Measurements from ENCODE around the gene RAG2. TPM values are rescaled to one million over a fixed set of nuclear protein-coding genes. Genes with fewer than 3 reads are reported as not detected.
"Not testable (repeated sequence)": the region's sequence is repeated elsewhere in the genome, so short reads cannot be mapped to it uniquely, and the experiment has no call there.

Gene RAG2
- total RNA-seq, 1 experiment from 2014 or later = 0.10 TPM

DNA sequence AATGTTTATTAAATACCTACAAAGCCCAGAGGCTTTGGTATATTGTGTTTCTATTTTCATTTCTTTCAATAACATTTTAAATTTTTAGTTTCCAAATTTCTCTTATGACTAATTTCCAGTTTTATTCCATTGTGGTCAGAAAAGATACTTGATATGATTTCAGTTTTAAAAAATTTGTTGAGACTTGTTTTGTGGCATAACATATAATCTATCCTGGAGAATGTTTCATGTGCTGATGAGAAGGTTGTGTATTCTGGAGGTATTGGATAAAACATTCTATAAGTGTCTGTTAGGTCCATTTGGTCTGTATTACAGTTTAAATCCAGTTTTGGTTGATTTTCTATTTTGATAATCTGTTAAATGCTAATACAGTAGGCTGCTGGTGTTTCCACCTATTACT is 40.0 kb downstream of the RAG2 start:
- in situ Hi-C loops (cut with HindIII; ENCODE audit: low pct_unique_long_range_greater_than_20kb, low sequenced_read_pairs) = no loop called here
- no peak overlapping the region for H3K27ac ChIP-seq (ENCODE audit: low read length)
- H3K4me1 ChIP-seq (ENCODE audit: control insufficient read depth, insufficient read depth, low read length) = no peaks in the 10 kb centered on the region
- BruUV-seq (replicated peaks) = no TSS peak
- intact Hi-C loops (cut with micrococcal nuclease; ENCODE audit: unreplicated experiment) = no loop called here
- H3K27me3 ChIP-seq (ENCODE audit: control insufficient read depth, insufficient read depth, low read length) = no peaks in the 10 kb centered on the region
- ChIA-PET POLR2A (no interaction called here), CTCF (no interaction called here)
- no peak overlapping the region for H3K4me3 ChIP-seq (ENCODE audit: low read depth in 2 of 2, low read length in 2 of 2)
- DNase-seq (ENCODE audit: low read depth, low spot score) (no peak), ATAC-seq (no peak)
- H3K36me3 ChIP-seq (ENCODE audit: control insufficient read depth, insufficient read depth, low read length) = no peaks in the 10 kb centered on the region
- no peak for TF ChIP-seq POLR2AphosphoS5 (IDR thresholded peaks at IDR 0.05; ENCODE audit: low read depth, low read length)
- no peak for TF ChIP-seq REST (IDR thresholded peaks at IDR 0.05; ENCODE audit: insufficient read depth in 1 of 2, low read depth in 2 of 2, low read length in 1 of 2)
- no peak for TF ChIP-seq CTCF (IDR thresholded peaks at IDR 0.05)
- TF ChIP-seq TCF7L2 (IDR thresholded peaks at IDR 0.05; ENCODE audit: low read depth, low read length) = no peak
- no peak for TF ChIP-seq SIN3A (IDR thresholded peaks at IDR 0.05; ENCODE audit: borderline replicate concordance, insufficient read depth, low read depth, low read length)
- H3K9me3 ChIP-seq (ENCODE audit: control insufficient read depth, insufficient read depth, low read depth, low read length) = no peaks in the 10 kb centered on the region

GRCh38 chr11:36557390-36557789 is 40.6 kb downstream of the RAG2 start:
- not testable (repeated sequence) for BruUV-seq (replicated peaks); H3K27ac ChIP-seq (ENCODE audit: low read length)

GRCh38 chr11:36550385-36551115 is 47.5 kb downstream of the RAG2 start:
- BruUV-seq (replicated peaks) = no TSS peak
- Histone ChIP-seq H3K36me3 (ENCODE audit: control insufficient read depth, insufficient read depth, low read length) (no peaks in the 10 kb centered on the region), H3K4me3 (ENCODE audit: low read depth in 2 of 2, low read length in 2 of 2) (no peak overlapping the region), H3K4me1 (ENCODE audit: control insufficient read depth, insufficient read depth, low read length) (no peaks in the 10 kb centered on the region), H3K9me3 (ENCODE audit: control insufficient read depth, insufficient read depth, low read depth, low read length) (no peaks in the 10 kb centered on the region), H3K27me3 (ENCODE audit: control insufficient read depth, insufficient read depth, low read length) (no peaks in the 10 kb centered on the region), H3K27ac (ENCODE audit: low read length) (no peak overlapping the region)
- in situ Hi-C loops (cut with HindIII; ENCODE audit: low pct_unique_long_range_greater_than_20kb, low sequenced_read_pairs) (no loop called here), intact Hi-C loops (cut with micrococcal nuclease; ENCODE audit: unreplicated experiment) (no loop called here)
- no peak for TF ChIP-seq POLR2AphosphoS5 (IDR thresholded peaks at IDR 0.05; ENCODE audit: low read depth, low read length)
- TF ChIP-seq REST (IDR thresholded peaks at IDR 0.05; ENCODE audit: insufficient read depth in 1 of 2, low read depth in 2 of 2, low read length in 1 of 2) = no peak
- no peak for TF ChIP-seq TCF7L2 (IDR thresholded peaks at IDR 0.05; ENCODE audit: low read depth, low read length)
- POLR2A ChIA-PET = no interaction called here
- CTCF ChIA-PET = no interaction called here
- DNase-seq (ENCODE audit: low read depth, low spot score) = no peak
- ATAC-seq = no peak

More at GRCh38 chr11:36557390-36557789, 40.6 kb downstream of the RAG2 start:
- DNase-seq (ENCODE audit: low read depth, low spot score); H3K4me1 ChIP-seq (ENCODE audit: control insufficient read depth, insufficient read depth, low read length); H3K36me3 ChIP-seq (ENCODE audit: control insufficient read depth, insufficient read depth, low read length); ATAC-seq; in situ Hi-C loops (cut with HindIII; ENCODE audit: low pct_unique_long_range_greater_than_20kb, low sequenced_read_pairs); POLR2A ChIA-PET; H3K9me3 ChIP-seq (ENCODE audit: control insufficient read depth, insufficient read depth, low read depth, low read length); intact Hi-C loops (cut with micrococcal nuclease; ENCODE audit: unreplicated experiment); H3K27me3 ChIP-seq (ENCODE audit: control insufficient read depth, insufficient read depth, low read length); H3K4me3 ChIP-seq (ENCODE audit: low read depth in 2 of 2, low read length in 2 of 2); CTCF ChIA-PET: not testable (repeated sequence)
